OCI-LY3 (cell line): ENCODE results near the gene HM13.

Experiments used
- H2AFZ ChIP-seq: fragments of 200-600, 300-600 bp; shearing (Covaris generic); 2 replicates; pipeline ENCODE4 v1.6.0; 2014; ENCODE audit warnings: antibody characterized with exemption, low read depth, low read length
- H3K27ac ChIP-seq: fragments of 200-600, 300-600 bp; sonication (generic); 2 replicates; pipeline ENCODE4 v1.5.1; 2014; ENCODE audit warnings: mild to moderate bottlenecking, low read length, moderate library complexity, mixed read lengths
- H3K27me3 ChIP-seq: fragments of 200-600, 300-600 bp; sonication (generic); 2 replicates; pipeline ENCODE4 v1.6.1; 2014; ENCODE audit warnings: low read depth, low read length, mixed read lengths
- H3K36me3 ChIP-seq: fragments of 200-600, 300-600 bp; sonication (generic); replicated peaks from 2 replicates; pipeline ENCODE3; 2014; ENCODE audit warnings: low read depth, low read length, mixed read lengths
- H3K4me1 ChIP-seq: fragments of 300-600, 200-600 bp; sonication (generic); 2 replicates; pipeline ENCODE4 v1.6.1; 2014; ENCODE audit warnings: low read length, mixed read lengths
- H3K4me2 ChIP-seq: fragments of 200-600, 300-600 bp; sonication (generic); 2 replicates; pipeline ENCODE4 v1.6.1; 2014; ENCODE audit warnings: low read length, mixed read lengths
- H3K4me3 ChIP-seq: fragments of 300-600, 200-600 bp; sonication (generic); 2 replicates; pipeline ENCODE4 v1.5.1; 2014; ENCODE audit warnings: antibody characterized with exemption, mild to moderate bottlenecking, low read length, moderate library complexity
- H3K79me2 ChIP-seq: fragments of 300-600, 200-600 bp; shearing (Covaris generic); 2 replicates; pipeline ENCODE4 v1.6.1; 2014; ENCODE audit warnings: mild to moderate bottlenecking, low read length, mixed read lengths
- H3K9ac ChIP-seq: fragments of 300-600, 200-600 bp; shearing (Covaris generic); 2 replicates; pipeline ENCODE4 v1.6.0; 2014; ENCODE audit warnings: mild to moderate bottlenecking, low read length, moderate library complexity
- H3K9me3 ChIP-seq: fragments of 200-600, 300-600 bp; shearing (Covaris generic); 2 replicates; pipeline ENCODE4 v1.6.1; 2014; ENCODE audit warnings: low read length, mixed read lengths; ENCODE audit not compliant: insufficient read depth
- H4K20me1 ChIP-seq: fragments of 200-600, 300-600 bp; sonication (generic); 2 replicates; pipeline ENCODE4 v1.6.1; 2016; ENCODE audit warnings: low read length, mixed read lengths; ENCODE audit not compliant: insufficient read depth
- CTCF ChIP-seq: fragments of 200-600, 300-600 bp; sonication (generic); IDR thresholded peaks from 2 replicates; pipeline ENCODE4 v1.5.1; 2014; ENCODE audit warnings: antibody characterized with exemption, low read length, low read depth
- EZH2phosphoT487 ChIP-seq: fragments of 200-600 bp; shearing (Covaris generic); IDR thresholded peaks from 2 replicates; pipeline ENCODE4 v1.6.1; 2018; ENCODE audit warnings: antibody characterized with exemption, mixed run types, low read depth

Gene HM13

GRCh38 chr20:31617432-31618104 is 103.3 kb downstream of the HM13 start:
- Histone ChIP-seq H3K4me1 (peaks cover under 1% of the 10 kb centered on the region; the same call in 1 of the 2 replicates), H3K27ac (no peak overlapping the region), H3K79me2 (no peaks in the 10 kb centered on the region), H3K4me2 (no peak overlapping the region), H3K4me3 (no peak overlapping the region), H4K20me1 (no peaks in the 10 kb centered on the region), H2AFZ (no peak overlapping the region), H3K36me3 (no peaks in the 10 kb centered on the region), H3K9ac (no peak overlapping the region), H3K9me3 (no peaks in the 10 kb centered on the region), H3K27me3 (peaks cover 7% of the 10 kb centered on the region; the same call in 1 of the 2 replicates)
- TF ChIP-seq EZH2phosphoT487 (no peak), CTCF (no peak)
